Brain microvascular endothelial cell (primary cell): ENCODE results near the gene JARID2.

Source experiments
- DNase-seq: peaks from one replicate; pipeline ENCODE4 v3.0.0-alpha.2; 2020
- H3K27ac ChIP-seq: fragments of 250-450 bp; sonication (Bioruptor Pico); 2 replicates; pipeline ENCODE4 v1.5.1; 2020; ENCODE audit warnings: mild to moderate bottlenecking, moderate library complexity
- H3K27me3 ChIP-seq: fragments of 250-450 bp; sonication (Bioruptor Pico); replicated peaks from 2 replicates; pipeline ENCODE4 v1.5.1; 2020; ENCODE audit warnings: mild to moderate bottlenecking
- H3K36me3 ChIP-seq: fragments of 250-450 bp; sonication (Bioruptor Pico); replicated peaks from 2 replicates; pipeline ENCODE4 v1.5.1; 2020; ENCODE audit warnings: mild to moderate bottlenecking
- H3K4me3 ChIP-seq: 2 replicates; pipeline ENCODE4 v1.5.1; 2011; ENCODE audit warnings: low read depth, mild to moderate bottlenecking, control low read depth, low read length, moderate library complexity
- in situ Hi-C: cut with HindIII; loops from 2 replicates; pipeline ENCODE4 v1.10.0; 2017; ENCODE audit warnings: low sequenced_read_pairs, low pct_ligation_motif_present
- TF ChIP-seq, protein P1 (sequence below): IDR thresholded peaks from 2 replicates; pipeline ENCODE4 v1.5.1; 2011; ENCODE audit warnings: low read depth, mild to moderate bottlenecking, moderate library complexity, low read length, control low read depth, inconsistent platforms; ENCODE audit errors: missing control alignments

JARID2 gene

DNA sequence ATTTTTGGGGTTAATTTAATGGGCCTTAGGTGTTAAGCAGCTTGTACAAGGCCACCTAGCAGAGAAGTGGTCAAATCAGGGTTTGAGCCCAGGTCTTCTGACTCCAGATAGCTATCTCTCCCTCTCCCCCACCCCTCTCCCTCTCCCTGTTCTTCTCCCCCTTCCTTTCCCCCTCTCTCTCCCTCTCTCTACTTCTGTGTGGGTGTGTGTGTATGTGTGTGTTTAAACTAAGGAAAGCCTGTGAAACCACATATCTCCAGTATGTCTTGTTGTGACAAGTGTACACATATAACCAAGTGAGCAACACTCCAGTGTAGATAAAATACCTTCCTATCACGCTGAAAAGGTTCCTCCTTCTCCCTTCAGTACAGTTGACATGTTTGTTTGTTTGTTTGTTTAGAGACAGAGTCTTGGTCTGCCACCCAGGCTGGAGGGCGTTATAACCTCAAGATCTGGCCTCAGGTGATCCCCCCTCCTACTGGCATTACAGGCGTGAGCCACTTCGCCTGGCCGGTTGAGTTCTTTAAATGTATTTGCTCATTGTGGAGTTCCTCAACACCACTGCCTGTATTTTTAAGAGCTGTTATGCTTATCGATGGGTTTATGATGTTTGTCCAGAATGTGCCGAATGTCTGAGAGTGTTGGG, 140.4 kb downstream of the JARID2 start:
- no peak overlapping the region for H3K27ac ChIP-seq
- no peaks in the 10 kb centered on the region for H3K27me3 ChIP-seq
- TF ChIP-seq, protein P1, sequence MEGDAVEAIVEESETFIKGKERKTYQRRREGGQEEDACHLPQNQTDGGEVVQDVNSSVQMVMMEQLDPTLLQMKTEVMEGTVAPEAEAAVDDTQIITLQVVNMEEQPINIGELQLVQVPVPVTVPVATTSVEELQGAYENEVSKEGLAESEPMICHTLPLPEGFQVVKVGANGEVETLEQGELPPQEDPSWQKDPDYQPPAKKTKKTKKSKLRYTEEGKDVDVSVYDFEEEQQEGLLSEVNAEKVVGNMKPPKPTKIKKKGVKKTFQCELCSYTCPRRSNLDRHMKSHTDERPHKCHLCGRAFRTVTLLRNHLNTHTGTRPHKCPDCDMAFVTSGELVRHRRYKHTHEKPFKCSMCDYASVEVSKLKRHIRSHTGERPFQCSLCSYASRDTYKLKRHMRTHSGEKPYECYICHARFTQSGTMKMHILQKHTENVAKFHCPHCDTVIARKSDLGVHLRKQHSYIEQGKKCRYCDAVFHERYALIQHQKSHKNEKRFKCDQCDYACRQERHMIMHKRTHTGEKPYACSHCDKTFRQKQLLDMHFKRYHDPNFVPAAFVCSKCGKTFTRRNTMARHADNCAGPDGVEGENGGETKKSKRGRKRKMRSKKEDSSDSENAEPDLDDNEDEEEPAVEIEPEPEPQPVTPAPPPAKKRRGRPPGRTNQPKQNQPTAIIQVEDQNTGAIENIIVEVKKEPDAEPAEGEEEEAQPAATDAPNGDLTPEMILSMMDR = no peak
- H3K36me3 ChIP-seq = no peaks in the 10 kb centered on the region
- H3K4me3 ChIP-seq = no peak overlapping the region
- no peak for DNase-seq
- in situ Hi-C loops = no loop called here

DNA sequence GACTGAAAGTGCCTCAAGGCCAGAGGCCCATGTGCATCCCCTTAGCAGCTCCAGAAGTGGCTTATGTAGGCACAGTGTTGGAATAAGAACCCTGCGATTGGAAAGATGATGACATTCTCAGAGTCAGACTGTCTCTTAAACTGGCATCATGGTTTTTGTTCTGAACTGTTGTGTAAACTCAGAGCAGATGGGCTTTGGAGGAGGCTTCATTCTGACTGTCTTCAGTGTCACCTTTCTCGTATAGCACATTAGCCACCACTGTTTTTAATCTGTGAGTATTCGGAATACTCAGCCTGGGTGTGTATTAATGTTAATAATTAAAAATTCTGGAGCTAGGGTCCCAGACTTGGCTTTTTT, 140.9 kb downstream of the JARID2 start:
- TF ChIP-seq, protein P1 = no peak
- Histone ChIP-seq H3K27me3 (no peaks in the 10 kb centered on the region), H3K36me3 (no peaks in the 10 kb centered on the region), H3K4me3 (no peak overlapping the region), H3K27ac (no peak overlapping the region)
- in situ Hi-C loops = no loop called here
- no peak for DNase-seq

DNA sequence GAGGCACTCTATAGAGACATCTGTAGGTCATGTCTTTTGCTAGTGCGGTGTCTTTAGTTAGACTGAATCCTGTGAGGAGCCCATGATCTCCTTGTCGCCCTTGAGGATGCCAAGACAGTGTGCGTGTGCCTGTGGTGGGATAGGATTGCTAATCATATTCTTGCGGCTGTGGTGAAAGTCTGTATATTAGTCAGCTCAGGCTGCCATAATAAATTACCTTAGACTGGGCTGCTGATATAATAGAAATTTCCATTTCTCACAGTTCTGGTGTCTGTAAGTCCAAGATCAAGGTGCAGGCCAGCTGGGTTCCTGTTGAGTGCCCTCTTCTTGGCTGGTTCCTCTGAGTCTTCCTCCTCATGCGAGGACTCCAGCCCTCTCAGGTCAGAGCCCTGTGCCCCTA, 141.2 kb downstream of the JARID2 start:
- no peaks in the 10 kb centered on the region for H3K36me3 ChIP-seq
- no peaks in the 10 kb centered on the region for H3K27me3 ChIP-seq
- DNase-seq = no peak
- in situ Hi-C loops = no loop called here
- no peak overlapping the region for H3K27ac ChIP-seq
- no peak overlapping the region for H3K4me3 ChIP-seq
- TF ChIP-seq, protein P1 = no peak

- in situ Hi-C loops = no loop called here
- no peak overlapping the region for H3K27ac ChIP-seq
- no peaks in the 10 kb centered on the region for H3K36me3 ChIP-seq
- H3K4me3 ChIP-seq = no peak overlapping the region
- no peaks in the 10 kb centered on the region for H3K27me3 ChIP-seq
- DNase-seq = no peak
- TF ChIP-seq, protein P1 = no peak
Observed at GRCh38 chr6:15389084-15389764, 143.4 kb downstream of the JARID2 start.

GRCh38 chr6:15389765-15390723, 144.2 kb downstream of the JARID2 start:
- Histone ChIP-seq H3K36me3 (no peaks in the 10 kb centered on the region), H3K27ac (no peak overlapping the region), H3K4me3 (no peak overlapping the region), H3K27me3 (no peaks in the 10 kb centered on the region)
- in situ Hi-C loops = no loop called here
- TF ChIP-seq, protein P1 = peak; percentile 84
- peak; percentile 62 for DNase-seq
